ENCODE data around the gene NF1.

DNA sequence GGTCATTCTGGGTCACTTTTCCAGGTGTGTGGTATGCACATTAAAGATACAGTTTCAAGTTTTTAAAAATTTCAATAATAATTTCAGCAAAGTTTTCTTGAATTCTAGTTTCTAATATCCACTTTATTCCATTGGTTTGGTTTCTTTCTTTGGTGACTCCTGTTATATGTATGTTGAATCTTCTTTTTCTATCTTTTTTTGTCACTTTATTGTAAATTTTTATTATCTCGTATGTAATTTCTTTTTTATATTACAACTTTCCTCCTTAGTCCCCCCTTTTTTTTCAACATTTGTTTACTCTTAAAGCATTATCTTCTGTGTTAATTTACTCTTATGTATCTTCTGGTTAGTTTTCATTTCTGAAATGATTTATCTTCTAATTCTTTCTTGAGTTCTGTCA is 57.5 kb downstream of the NF1 start:
- TF ChIP-seq CTCF (CRISPR knock-in tag; IDR thresholded peaks at IDR 0.05) (no peak), HOXA3 (CRISPR knock-in tag; IDR thresholded peaks at IDR 0.05) (no peak), ZNF121 (CRISPR knock-in tag; IDR thresholded peaks at IDR 0.05) (no peak)
